SKM-1 treated with dmso at 0.1 percent for 144 hours (cell line): ENCODE data around the gene CCDC59.

Source experiments
- DNase-seq: peaks from one replicate; lab custom pipeline; 2025; ENCODE audit not compliant: unreplicated experiment; lab: John Stamatoyannopoulos, UW

CCDC59 gene

GRCh38 chr12:82319276-82319675 is 38.9 kb downstream of the CCDC59 start:
- no peak for DNase-seq

- DNase-seq, result no peak
Measured at GRCh38 chr12:82314406-82314892, 43.7 kb downstream of the CCDC59 start.
